Nucleus accumbens (tissue), 56 donors: Measurements from ENCODE around the gene TRIM67.
"Not testable (repeated sequence)": the region's sequence is repeated elsewhere in the genome, so short reads cannot be mapped to it uniquely, and the experiment has no call there.

Experiments
- DNase-seq, 56 donors: peaks; one replicate each; lab custom pipeline; 2025; lab: John Stamatoyannopoulos, UW

Gene TRIM67

DNA sequence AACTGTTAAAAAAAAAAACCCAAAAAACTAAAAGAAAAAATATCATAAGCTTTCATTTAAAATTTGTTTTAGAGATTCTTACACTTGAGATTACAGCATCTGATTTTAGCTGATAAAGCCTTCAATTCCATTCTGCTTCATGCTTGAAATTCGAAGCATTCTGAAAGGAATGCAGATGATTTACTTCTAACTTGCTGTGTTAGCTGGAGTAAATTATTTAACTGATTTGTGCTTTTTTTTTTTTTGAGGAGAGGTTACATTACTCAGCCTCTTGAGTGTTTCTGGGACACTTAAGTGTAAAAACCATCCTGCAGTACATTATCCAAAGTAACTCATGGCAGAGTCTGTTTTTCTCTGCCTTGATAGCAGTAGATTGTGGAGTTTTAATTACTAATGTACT, 4.5 kb upstream of the TRIM67 start:
- DNase-seq = no peak

- not testable (repeated sequence) for DNase-seq
These were observed 3.7 kb upstream of the TRIM67 start for GRCh38 chr1:231158141-231158540.

DNA sequence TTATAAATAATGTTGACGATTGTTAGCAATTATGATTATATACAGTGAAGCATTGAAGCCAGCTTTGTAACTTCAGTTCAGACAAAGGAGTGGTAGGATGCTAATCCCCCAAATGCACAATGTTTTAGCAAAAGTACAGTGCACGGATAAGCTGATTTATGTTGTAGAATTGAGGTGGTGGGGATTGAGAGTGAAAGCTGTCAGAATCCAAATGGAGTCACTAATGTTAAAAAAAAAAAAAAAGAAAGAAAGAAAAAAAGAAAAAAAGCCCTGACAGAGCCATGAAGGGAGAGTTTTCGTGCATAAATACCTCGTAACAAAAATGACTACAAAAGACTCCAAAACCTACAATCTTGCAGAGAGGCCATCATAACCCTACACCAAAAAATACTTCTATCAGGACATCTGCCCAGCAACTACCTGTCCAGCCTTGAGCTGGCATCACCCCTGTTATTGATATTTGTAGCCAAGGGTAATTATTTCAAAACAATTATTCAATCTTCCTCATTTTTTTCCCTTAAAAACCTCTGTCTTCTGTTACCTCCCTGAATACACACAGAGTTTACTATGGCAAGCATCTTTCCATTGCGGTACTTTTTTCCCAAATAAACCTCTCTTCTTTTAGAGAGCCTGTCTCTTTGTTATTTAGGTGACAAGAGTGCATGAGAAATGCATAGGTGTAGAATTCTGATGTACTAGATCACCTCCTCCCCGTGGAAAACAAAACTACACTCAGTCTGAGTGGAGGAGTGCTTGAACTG, 2.5 kb upstream of the TRIM67 start:
- DNase-seq = no peak

- no peak for DNase-seq
These were observed 1.7 kb upstream of the TRIM67 start for GRCh38 chr1:231159963-231160761.

DNA sequence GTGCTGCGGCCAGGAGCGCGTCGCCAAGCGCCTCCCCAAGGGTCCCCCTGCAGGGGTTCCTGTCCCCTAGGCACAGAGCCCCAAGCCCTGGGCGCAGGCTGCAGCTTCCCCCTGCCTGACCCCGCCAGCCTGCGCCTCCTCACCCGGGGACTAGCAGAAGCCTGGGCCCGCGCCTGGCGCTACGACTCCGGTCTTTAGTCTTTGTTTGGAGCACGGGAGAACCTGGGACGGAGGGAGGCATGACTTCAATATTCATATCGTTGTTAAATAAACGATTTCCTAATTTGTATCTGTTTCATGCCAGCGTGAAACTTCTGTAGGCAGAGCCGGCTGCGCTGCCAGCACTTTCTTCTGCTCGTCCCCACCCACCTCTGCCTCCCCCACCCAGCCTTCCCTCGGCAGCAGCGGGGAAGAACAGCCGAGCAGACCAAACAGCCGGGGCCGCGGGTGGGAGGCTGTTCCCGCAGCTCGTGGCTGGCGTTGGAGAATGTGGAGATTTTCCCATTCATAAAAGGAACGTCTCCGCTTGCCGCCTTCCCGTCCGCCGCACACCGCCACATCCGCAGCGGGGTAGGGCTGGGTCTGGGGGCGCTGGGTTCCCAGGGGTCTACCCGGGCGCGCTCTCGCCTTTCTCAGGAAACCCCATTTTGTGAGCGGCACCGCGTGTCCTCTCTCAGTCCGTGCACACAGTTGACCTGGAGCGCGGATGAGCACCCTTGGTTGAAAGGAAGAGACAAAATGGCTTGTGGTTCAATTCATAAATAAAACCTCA, 777 bp upstream of the TRIM67 start:
- peak in 30 of 56 donors; percentile 2 to 71 (median 26) for DNase-seq

- DNase-seq = peak in 5 of 56 donors; percentile 5 to 43 (median 38)
These were observed 575 bp downstream of the TRIM67 start for GRCh38 chr1:231162297-231162969.

DNA sequence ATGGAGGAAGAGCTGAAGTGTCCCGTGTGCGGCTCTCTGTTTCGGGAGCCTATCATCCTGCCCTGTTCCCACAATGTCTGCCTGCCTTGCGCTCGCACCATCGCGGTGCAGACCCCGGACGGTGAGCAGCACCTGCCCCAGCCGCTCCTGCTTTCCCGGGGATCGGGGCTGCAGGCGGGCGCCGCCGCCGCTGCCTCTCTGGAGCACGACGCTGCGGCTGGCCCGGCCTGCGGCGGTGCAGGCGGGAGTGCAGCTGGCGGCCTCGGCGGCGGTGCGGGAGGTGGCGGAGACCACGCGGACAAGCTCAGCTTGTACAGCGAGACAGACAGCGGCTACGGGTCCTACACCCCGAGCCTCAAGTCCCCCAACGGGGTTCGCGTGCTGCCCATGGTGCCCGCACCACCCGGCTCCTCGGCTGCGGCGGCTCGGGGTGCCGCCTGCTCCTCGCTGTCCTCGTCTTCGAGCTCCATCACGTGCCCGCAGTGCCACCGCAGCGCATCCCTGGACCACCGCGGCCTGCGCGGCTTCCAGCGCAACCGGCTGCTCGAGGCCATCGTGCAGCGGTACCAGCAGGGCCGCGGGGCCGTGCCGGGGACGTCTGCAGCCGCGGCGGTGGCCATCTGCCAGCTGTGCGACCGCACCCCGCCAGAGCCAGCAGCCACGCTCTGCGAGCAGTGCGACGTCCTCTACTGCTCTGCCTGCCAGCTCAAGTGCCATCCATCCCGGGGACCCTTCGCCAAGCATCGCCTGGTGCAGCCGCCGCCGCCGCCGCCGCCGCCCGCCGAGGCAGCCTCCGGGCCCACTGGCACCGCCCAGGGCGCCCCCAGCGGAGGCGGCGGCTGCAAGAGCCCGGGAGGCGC, 1.3 kb downstream of the TRIM67 start:
- DNase-seq = peak in 1 of 56 donors; percentile 17

GRCh38 chr1:231163830-231164427, 2.1 kb downstream of the TRIM67 start:
- DNase-seq = no peak

DNA sequence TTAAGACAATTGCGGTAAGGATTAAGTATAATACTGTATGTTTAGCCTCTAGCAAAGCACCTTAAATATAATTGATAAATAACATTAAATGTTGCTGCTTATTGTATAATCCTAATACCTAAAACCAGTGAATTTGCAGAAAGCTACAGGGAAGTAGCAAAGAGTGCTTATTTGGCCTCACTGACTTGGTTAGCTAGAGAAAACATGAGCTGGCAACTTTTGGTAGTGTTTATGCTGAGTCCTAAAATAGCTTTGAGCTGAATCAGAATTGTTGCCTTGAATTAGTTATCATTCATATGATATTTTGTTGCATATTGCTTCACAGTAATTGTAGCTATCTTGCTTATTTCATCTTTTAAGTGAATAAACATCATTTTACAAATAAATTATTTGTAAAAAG, 3.5 kb downstream of the TRIM67 start:
- no peak for DNase-seq

DNA sequence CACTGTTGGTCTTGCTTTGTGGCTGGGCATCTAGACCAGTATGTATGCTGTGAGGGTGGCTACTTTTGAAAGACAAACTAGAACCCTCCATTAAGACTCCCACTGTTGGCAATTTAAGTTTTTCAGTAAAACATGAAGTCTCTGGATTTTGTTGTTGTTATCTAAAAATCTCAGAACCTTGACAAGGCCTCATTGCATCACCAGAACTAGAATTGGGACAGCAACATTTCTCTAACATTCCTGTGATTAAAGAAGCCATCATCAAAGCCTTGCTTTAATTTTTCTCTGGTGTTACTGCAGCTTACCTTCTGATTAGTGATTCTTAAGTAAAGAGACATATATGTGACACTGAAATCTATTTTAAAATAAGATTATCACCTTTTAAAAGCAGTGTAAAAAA, 4.5 kb downstream of the TRIM67 start:
- DNase-seq = no peak

- DNase-seq = no peak
These were observed 9.0 kb downstream of the TRIM67 start for GRCh38 chr1:231170875-231171274.

GRCh38 chr1:231171623-231172197, 9.9 kb downstream of the TRIM67 start:
- DNase-seq = no peak

- no peak for DNase-seq
These were observed 10.6 kb downstream of the TRIM67 start for GRCh38 chr1:231172411-231172810.

DNA sequence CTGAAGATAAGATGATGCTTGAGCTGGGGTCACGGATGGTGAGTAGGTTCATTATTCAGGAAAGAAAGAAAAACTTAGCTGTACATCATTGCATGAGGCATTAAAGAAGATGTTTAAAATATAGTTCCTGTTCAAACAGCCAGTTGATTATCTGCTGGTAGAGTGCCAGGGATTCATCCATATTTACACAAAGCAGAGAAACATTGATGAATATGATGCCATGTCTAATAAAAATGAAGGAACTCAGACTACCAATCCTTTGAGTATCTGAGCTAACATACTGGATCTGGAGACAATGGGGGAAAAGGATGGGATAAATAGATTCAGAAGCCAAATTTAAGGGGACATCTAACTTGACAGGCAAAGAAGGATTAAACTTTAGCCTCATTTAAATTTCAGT, 14.6 kb downstream of the TRIM67 start:
- no peak for DNase-seq

DNA sequence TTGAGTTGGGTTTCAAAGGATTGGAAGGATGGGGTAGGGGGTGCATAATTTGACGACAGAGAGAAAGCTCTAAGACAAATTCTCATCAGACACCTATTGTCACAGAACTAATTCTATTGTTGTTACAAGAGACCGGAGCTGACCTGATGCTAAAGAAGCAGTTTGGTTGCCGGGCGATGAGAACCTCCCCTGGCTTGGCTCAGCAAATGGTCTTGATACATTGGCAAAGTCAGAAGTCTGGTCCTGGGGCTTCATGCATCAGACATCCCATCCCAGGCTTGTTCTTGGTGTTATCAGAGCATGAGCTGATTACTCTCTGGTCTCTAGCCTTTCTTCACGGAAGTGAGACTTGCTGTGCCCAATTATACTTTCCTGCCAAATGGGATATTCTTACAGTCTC, 15.4 kb downstream of the TRIM67 start:
- no peak for DNase-seq

DNA sequence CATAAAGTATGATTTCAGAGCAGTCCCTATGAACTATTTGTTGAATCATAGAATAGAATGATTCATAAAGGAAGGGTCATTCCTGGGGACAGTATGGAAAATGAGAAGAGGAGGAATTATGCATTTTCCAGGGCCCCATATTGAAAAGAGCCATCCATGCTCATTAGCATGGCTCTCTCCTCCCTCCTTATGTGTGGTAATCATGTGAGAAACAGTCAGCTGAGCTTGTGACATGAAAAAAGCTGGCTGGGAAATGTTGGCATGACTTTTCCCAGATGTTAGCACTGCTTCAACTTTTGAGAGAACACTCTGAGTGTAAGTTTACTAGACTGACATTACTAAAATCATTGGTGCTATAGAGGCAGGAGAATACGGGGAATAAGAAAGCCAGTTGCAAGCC, 16.1 kb downstream of the TRIM67 start:
- DNase-seq = peak in 1 of 56 donors; percentile 5

- no peak for DNase-seq
These were observed 17.1 kb downstream of the TRIM67 start for GRCh38 chr1:231178970-231179369.

- DNase-seq = no peak
These were observed 18.2 kb downstream of the TRIM67 start for GRCh38 chr1:231180034-231180433.

DNA sequence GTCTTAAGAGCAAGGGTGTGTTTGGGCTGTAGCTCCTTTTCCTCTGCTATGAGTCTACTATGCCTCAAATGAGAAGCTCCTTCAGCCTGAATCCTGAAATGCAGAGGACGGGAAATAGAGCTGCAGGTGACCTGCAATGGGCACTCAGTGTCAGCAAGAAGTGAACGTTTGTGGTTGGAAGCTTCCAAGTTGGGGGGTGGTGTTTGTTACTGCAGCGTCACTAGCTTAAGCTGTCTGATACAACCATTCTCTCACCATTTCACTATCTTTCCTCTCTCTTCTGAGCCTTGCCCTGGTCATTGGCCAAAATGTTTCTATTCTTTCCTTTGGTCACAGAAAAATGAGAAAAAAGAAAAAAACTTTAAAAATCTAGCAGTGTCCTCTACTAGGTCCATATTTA, 19.4 kb downstream of the TRIM67 start:
- DNase-seq = no peak
